Activated effector memory CD4-positive, alpha-beta T cell treated with anti-CD3 and anti-CD28 coated beads, Interleukin-2, amount 50 U/mL, for 16 hours (primary cell): ENCODE data around the gene ATG14.
"Not testable (repeated sequence)": the region's sequence is repeated elsewhere in the genome, so short reads cannot be mapped to it uniquely, and the experiment has no call there.

Experiments used
- DNase-seq: peaks from one replicate; pipeline ENCODE4 v3.0.0-alpha.2; 2020

The ATG14 gene

GRCh38 chr14:55386037-55386808 lies 25.4 kb downstream of the ATG14 start:
- peak; percentile 67 for DNase-seq

- no peak for DNase-seq
These were observed 27.1 kb downstream of the ATG14 start for GRCh38 chr14:55384536-55384935.

GRCh38 chr14:55383541-55384140 lies 28.0 kb downstream of the ATG14 start:
- no peak for DNase-seq

DNA sequence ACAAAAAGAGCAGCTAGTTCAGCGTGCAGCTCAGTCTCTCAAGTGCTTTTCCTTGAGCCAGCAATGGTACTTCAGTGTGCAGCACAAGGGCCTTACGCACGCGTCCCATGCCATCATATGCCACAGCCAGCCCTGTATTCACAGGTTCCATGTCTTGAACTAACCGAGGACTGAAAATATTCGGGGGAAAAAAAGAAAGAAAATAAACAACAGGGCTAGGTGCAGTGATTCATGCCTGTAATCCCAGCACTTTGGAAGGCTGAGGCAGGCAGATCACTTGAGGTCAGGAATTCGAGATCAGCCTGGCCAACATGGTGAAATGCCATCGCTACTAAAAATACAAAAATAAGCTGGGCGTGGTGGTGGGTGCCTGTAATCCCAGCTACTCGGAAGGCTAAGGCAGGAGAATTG lies 28.6 kb downstream of the ATG14 start:
- DNase-seq, result not testable (repeated sequence)

GRCh38 chr14:55382483-55382882 lies 29.1 kb downstream of the ATG14 start:
- no peak for DNase-seq

GRCh38 chr14:55381561-55381960 lies 30.1 kb downstream of the ATG14 start:
- DNase-seq, result no peak

- DNase-seq, result no peak
These were observed 30.6 kb downstream of the ATG14 start for GRCh38 chr14:55381040-55381439.

DNA sequence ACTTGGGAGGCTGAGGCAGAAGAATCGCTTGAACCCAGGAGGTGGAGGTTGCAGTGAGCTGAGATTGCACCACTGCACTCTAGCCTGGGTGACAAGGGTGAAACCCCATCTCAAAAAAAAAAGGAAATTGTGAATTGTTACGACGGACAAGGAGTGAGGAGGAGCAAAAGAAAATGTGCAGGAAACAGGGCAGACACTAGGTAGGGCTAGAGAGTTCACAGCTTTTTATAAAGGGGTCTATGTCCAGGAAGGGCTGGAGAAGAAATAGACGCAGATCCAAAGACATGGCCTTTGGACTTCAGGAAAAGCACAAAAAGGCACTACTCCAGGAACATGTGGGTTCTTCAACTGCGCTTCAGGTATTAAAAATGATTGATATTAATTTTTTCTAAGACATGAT lies 34.4 kb downstream of the ATG14 start:
- no peak for DNase-seq

GRCh38 chr14:55374771-55375170 lies 36.9 kb downstream of the ATG14 start:
- DNase-seq, result no peak

- no peak for DNase-seq
These were observed 37.6 kb downstream of the ATG14 start for GRCh38 chr14:55373784-55374705.

GRCh38 chr14:55372825-55373224 lies 38.8 kb downstream of the ATG14 start:
- no peak for DNase-seq

- DNase-seq, result no peak
These were observed 39.2 kb downstream of the ATG14 start for GRCh38 chr14:55372423-55372822.

DNA sequence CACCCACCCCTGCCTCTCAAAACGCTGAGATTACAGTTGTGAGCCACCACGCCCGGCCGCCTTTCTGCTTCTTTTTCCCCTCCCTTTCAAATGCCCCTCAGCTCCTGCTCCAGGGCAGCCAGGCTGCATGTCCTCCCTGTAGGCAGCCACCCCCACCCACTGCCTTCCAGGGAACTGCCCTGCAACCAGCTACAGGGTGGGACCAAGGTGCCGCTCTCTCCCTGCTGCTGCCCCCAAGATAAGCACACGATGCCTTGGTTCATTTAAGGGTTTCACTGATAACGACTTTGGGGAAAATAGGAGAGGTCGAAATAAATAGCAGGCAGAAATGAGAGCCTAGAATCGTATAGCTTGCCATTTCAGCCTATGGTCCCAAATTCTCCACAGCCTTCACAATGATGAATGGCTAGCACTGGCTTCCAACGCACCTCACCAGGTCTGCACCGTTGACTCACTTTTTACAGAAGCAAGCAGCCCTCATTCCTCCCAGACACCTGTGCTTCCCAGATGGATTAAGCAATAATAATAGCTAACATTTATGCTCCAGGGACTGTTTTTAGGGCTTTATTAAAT lies 40.7 kb downstream of the ATG14 start:
- DNase-seq, result no peak

- DNase-seq, result no peak
These were observed 45.4 kb downstream of the ATG14 start for GRCh38 chr14:55366271-55366670.

GRCh38 chr14:55361190-55361589 lies 50.4 kb downstream of the ATG14 start:
- no peak for DNase-seq

DNA sequence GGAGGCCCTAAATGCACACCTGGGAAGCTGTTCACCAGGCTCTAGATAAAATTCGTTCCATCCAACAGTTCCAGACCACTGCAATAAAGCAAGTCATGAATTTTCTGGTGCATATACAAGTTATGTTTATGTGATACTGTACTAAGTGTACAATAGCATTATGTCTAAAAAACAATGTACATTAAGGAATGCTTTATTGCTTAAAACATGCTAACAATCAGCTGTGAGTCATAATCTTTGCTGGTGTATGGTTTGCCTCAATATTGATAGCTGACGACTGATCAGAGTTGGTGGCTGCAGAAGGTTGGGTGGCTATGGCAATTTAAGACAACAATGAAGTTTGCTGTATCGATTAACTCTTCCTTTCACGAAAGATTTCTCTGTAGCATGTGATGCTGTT lies 52.3 kb downstream of the ATG14 start:
- DNase-seq, result no peak

- no peak for DNase-seq
These were observed 54.7 kb downstream of the ATG14 start for GRCh38 chr14:55356913-55357312.

- DNase-seq, result no peak
These were observed 55.7 kb downstream of the ATG14 start for GRCh38 chr14:55355922-55356321.

- DNase-seq, result peak; percentile 83
These were observed 57.1 kb downstream of the ATG14 start for GRCh38 chr14:55354500-55354899.

- DNase-seq, result peak; percentile 64
These were observed 57.8 kb downstream of the ATG14 start for GRCh38 chr14:55353686-55354467.

- DNase-seq, result no peak
These were observed 59.4 kb downstream of the ATG14 start for GRCh38 chr14:55352201-55352600.

DNA sequence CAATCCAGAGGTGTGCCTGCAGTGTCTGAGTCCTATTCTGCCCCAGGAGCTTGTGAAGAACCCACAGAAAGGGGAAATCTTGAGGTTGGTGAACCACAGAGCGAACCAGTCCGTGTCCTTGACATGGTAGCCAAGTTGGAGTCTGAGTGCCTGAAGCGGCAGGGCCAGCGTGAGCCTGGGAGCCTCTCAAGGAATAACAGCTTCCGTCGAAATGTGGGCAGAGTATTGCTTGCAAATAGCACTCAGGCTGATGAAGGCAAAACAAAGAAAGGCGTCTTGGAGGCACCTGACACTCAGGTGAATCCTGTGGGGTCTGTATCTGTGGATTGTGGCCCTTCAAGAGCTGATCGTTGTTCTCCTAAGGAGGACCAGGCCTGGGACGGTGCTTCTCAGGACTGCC lies 60.5 kb downstream of the ATG14 start:
- no peak for DNase-seq
